MM.1S (cell line): ENCODE results near the gene ADRA1B.

Experiments used
- CTCF ChIP-seq: fragments of 300-600 bp; sonication (generic); IDR thresholded peaks from 2 replicates; pipeline ENCODE4 v1.5.1; 2016; ENCODE audit warnings: antibody characterized with exemption, low read length, mixed read lengths
- EZH2phosphoT487 ChIP-seq: fragments of 300-600 bp; sonication (generic); IDR thresholded peaks from 2 replicates; pipeline ENCODE4 v1.6.1; 2018; ENCODE audit warnings: antibody characterized with exemption, low read length

- no peak for TF ChIP-seq CTCF
- TF ChIP-seq EZH2phosphoT487, result no peak
These were observed 38.9 kb downstream of the ADRA1B start for GRCh38 chr5:159955056-159955624.
